K562 (cell line): ENCODE data around the gene CYB5R3. TPM values are rescaled to one million over a fixed set of nuclear protein-coding genes. Genes with fewer than 3 reads are reported as not detected.

Experiments
- SETDB1 ChIP-seq: IDR thresholded peaks from one replicate; pipeline ENCODE4 v1.6.1; 2012; ENCODE audit warnings: low read length, control low read depth, inconsistent platforms
- SP1 ChIP-seq: sonication (generic); formaldehyde crosslinking; IDR thresholded peaks from 2 replicates; pipeline ENCODE4 v1.8.1; 2022; ENCODE audit warnings: mild to moderate bottlenecking, missing genetic modification reagents
- TAL1 ChIP-seq: fragments of 450-650 bp; IDR thresholded peaks from 2 replicates; pipeline ENCODE4 v1.6.1; 2016; ENCODE audit warnings: mild to moderate bottlenecking
- ZNF124 ChIP-seq: sonication (generic); formaldehyde crosslinking; IDR thresholded peaks from 2 replicates; pipeline ENCODE4 v1.8.1; 2022; ENCODE audit warnings: missing genetic modification reagents
- ZNF140 ChIP-seq: fragments of 250-450 bp; sonication (Bioruptor Pico); IDR thresholded peaks from 2 replicates; pipeline ENCODE4 v1.8.0; 2021; ENCODE audit warnings: moderate library complexity, mild to moderate bottlenecking, inconsistent platforms
- ZNF561 ChIP-seq: fragments of 450-650 bp; formaldehyde crosslinking; conservative IDR thresholded peaks from 2 replicates; pipeline ENCODE4 v1.4.0; 2020; ENCODE audit warnings: mild to moderate bottlenecking, moderate library complexity
- ZNF79 ChIP-seq: fragments of 250-450 bp; sonication (Bioruptor Pico); IDR thresholded peaks from 2 replicates; pipeline ENCODE4 v1.4.0; 2020; ENCODE audit warnings: low read depth, mild to moderate bottlenecking, moderate library complexity
- polyA plus RNA-seq, 8 experiments: library from polyadenylated mRNA; depleted of rRNA in 4 of 8; stranded (reverse) in 5 of 8; unstranded in 3 of 8; fragments of >200 nt; fragmentation: Nextera tagmentation in 2 of 8; fragmentation: Illumina TruSeq in 1 of 8; extraction: Ambion mirVana in 2 of 8; extraction: Trizol in 1 of 8; gene quantifications; 2 replicates each; pipeline versions ENCODE4 v1.2.1 to v1.2.3, GENCODE V29; 2011 to 2014; ENCODE audit warnings: inconsistent platforms in 1 of 8, missing spikeins in 1 of 8
- total RNA-seq, 7 experiments: library from RNA; depleted of rRNA in 6 of 7; stranded (reverse); fragments of >200 nt in 6 of 7; fragmentation: Illumina TruSeq in 2 of 7; extraction: Trizol in 2 of 7; gene quantifications; 2 replicates each; pipeline versions ENCODE4 v1.2.1 to v1.2.3, GENCODE V29; 2011 to 2021; ENCODE audit warnings: low replicate concordance in 1 of 7
- TF ChIP-seq, protein P1 (sequence below), 2 experiments: fragments of 450-650 bp in 1 of 2; sonication (generic) in 1 of 2; formaldehyde crosslinking in 1 of 2; IDR thresholded peaks; 2 replicates each; pipeline versions ENCODE4 v1.7.1 to v1.9.0; 2016 to 2022; ENCODE audit warnings: inconsistent platforms in 1 of 2, mild to moderate bottlenecking in 1 of 2, missing genetic modification reagents in 1 of 2
- TF ChIP-seq, protein P2 (sequence below): fragments of 450-650 bp; IDR thresholded peaks from 2 replicates; pipeline ENCODE4 v1.6.1; 2017; ENCODE audit warnings: antibody characterized with exemption, mild to moderate bottlenecking
- TF ChIP-seq, protein P3 (sequence below): fragments of 450-650 bp; IDR thresholded peaks from 2 replicates; pipeline ENCODE4 v1.6.1; 2016; ENCODE audit warnings: missing biosample characterization, missing genetic modification characterization
- TF ChIP-seq, protein P4 (sequence below): fragments of 450-650 bp; formaldehyde crosslinking; conservative IDR thresholded peaks from 2 replicates; pipeline ENCODE4 v1.4.0; 2022; ENCODE audit warnings: mild to moderate bottlenecking, missing genetic modification characterization

CYB5R3 gene
- total and polyA plus RNA-seq, 9 of the 15 experiments (the other 6 are each of a cell fraction or from before 2014, with no cell fraction given), result 1.4 to 66.8 (median 23.4) TPM

DNA sequence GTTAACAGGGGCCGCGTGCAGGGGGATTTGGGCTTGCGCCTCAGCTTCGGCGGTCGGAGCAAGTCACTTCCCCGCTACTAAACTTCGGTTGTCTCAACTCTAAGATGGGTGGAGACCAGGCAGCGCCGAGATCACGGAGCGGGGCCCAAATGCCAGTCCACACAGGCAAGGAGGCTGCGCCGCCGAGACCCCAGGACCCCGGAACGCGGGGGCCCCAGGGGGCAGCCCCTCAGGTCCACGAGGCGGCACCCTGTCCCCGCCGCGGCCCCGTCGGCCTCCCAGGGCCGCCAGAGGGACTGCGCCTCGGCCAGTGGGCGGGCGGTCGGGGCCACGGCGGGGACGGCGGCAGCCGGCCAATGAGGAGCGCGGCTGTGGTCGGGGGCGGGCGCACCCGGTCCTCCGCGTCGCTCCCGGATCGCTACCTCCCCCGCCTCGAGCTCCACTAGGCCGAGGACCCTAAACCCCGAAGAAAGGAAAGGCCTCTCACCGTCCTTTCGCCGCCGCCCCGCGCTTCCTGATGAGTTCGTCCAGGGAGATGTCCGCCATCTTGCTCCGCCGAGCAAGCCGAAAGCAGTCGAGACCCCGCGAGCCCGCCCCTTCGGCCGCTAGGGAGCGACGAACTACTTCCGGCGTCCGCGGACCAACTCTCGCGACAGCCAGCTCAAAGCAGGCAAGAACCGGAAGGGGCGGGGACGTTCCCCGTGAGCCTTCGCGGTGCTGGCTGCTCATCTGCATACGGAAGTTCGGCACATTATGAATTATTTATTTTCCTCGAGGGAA lies 34.7 kb downstream of the CYB5R3 start, which contains the start of gene POLDIP3 (continued):
- TF ChIP-seq, protein P1, sequence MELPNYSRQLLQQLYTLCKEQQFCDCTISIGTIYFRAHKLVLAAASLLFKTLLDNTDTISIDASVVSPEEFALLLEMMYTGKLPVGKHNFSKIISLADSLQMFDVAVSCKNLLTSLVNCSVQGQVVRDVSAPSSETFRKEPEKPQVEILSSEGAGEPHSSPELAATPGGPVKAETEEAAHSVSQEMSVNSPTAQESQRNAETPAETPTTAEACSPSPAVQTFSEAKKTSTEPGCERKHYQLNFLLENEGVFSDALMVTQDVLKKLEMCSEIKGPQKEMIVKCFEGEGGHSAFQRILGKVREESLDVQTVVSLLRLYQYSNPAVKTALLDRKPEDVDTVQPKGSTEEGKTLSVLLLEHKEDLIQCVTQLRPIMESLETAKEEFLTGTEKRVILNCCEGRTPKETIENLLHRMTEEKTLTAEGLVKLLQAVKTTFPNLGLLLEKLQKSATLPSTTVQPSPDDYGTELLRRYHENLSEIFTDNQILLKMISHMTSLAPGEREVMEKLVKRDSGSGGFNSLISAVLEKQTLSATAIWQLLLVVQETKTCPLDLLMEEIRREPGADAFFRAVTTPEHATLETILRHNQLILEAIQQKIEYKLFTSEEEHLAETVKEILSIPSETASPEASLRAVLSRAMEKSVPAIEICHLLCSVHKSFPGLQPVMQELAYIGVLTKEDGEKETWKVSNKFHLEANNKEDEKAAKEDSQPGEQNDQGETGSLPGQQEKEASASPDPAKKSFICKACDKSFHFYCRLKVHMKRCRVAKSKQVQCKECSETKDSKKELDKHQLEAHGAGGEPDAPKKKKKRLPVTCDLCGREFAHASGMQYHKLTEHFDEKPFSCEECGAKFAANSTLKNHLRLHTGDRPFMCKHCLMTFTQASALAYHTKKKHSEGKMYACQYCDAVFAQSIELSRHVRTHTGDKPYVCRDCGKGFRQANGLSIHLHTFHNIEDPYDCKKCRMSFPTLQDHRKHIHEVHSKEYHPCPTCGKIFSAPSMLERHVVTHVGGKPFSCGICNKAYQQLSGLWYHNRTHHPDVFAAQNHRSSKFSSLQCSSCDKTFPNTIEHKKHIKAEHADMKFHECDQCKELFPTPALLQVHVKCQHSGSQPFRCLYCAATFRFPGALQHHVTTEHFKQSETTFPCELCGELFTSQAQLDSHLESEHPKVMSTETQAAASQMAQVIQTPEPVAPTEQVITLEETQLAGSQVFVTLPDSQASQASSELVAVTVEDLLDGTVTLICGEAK (IDR thresholded peaks at IDR 0.05), result peak; percentile 96
- TF ChIP-seq, protein P1 (CRISPR knock-in tag; IDR thresholded peaks at IDR 0.05), result no peak
- TF ChIP-seq ZNF124 (no peak), SETDB1 (no peak), ZNF140 (no peak), TAL1 (no peak), ZNF561 (CRISPR knock-in tag) (no peak), ZNF79 (no peak), SP1 (CRISPR knock-in tag) (peak; percentile 64; the same call in 1 of the 2 replicates)
- TF ChIP-seq, protein P2, sequence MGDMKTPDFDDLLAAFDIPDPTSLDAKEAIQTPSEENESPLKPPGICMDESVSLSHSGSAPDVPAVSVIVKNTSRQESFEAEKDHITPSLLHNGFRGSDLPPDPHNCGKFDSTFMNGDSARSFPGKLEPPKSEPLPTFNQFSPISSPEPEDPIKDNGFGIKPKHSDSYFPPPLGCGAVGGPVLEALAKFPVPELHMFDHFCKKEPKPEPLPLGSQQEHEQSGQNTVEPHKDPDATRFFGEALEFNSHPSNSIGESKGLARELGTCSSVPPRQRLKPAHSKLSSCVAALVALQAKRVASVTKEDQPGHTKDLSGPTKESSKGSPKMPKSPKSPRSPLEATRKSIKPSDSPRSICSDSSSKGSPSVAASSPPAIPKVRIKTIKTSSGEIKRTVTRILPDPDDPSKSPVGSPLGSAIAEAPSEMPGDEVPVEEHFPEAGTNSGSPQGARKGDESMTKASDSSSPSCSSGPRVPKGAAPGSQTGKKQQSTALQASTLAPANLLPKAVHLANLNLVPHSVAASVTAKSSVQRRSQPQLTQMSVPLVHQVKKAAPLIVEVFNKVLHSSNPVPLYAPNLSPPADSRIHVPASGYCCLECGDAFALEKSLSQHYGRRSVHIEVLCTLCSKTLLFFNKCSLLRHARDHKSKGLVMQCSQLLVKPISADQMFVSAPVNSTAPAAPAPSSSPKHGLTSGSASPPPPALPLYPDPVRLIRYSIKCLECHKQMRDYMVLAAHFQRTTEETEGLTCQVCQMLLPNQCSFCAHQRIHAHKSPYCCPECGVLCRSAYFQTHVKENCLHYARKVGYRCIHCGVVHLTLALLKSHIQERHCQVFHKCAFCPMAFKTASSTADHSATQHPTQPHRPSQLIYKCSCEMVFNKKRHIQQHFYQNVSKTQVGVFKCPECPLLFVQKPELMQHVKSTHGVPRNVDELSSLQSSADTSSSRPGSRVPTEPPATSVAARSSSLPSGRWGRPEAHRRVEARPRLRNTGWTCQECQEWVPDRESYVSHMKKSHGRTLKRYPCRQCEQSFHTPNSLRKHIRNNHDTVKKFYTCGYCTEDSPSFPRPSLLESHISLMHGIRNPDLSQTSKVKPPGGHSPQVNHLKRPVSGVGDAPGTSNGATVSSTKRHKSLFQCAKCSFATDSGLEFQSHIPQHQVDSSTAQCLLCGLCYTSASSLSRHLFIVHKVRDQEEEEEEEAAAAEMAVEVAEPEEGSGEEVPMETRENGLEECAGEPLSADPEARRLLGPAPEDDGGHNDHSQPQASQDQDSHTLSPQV, result no peak
- TF ChIP-seq, protein P3, sequence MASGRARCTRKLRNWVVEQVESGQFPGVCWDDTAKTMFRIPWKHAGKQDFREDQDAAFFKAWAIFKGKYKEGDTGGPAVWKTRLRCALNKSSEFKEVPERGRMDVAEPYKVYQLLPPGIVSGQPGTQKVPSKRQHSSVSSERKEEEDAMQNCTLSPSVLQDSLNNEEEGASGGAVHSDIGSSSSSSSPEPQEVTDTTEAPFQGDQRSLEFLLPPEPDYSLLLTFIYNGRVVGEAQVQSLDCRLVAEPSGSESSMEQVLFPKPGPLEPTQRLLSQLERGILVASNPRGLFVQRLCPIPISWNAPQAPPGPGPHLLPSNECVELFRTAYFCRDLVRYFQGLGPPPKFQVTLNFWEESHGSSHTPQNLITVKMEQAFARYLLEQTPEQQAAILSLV (tag), result no peak
- TF ChIP-seq, protein P4, sequence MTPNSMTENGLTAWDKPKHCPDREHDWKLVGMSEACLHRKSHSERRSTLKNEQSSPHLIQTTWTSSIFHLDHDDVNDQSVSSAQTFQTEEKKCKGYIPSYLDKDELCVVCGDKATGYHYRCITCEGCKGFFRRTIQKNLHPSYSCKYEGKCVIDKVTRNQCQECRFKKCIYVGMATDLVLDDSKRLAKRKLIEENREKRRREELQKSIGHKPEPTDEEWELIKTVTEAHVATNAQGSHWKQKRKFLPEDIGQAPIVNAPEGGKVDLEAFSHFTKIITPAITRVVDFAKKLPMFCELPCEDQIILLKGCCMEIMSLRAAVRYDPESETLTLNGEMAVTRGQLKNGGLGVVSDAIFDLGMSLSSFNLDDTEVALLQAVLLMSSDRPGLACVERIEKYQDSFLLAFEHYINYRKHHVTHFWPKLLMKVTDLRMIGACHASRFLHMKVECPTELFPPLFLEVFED (CRISPR knock-in tag), result no peak
